HG03097 (cell line): ENCODE results near the gene ZNF248.
"Not testable (repeated sequence)": the region's sequence is repeated elsewhere in the genome, so short reads cannot be mapped to it uniquely, and the experiment has no call there.

Experiments used
- ATAC-seq: cut with Tn5 transposase; IDR thresholded peaks from one replicate; pipeline ENCODE4 v1.9.1; 2021; ENCODE audit not compliant: unreplicated experiment, low FRiP score

Gene ZNF248

GRCh38 chr10:37754538-37755323 lies 102.7 kb downstream of the ZNF248 start:
- no peak for ATAC-seq

- ATAC-seq: no peak
Measured at GRCh38 chr10:37752334-37752875, 105.0 kb downstream of the ZNF248 start.

- no peak for ATAC-seq
Measured at GRCh38 chr10:37748170-37748569, 109.2 kb downstream of the ZNF248 start.

GRCh38 chr10:37747081-37747480 lies 110.3 kb downstream of the ZNF248 start:
- ATAC-seq: no peak

DNA sequence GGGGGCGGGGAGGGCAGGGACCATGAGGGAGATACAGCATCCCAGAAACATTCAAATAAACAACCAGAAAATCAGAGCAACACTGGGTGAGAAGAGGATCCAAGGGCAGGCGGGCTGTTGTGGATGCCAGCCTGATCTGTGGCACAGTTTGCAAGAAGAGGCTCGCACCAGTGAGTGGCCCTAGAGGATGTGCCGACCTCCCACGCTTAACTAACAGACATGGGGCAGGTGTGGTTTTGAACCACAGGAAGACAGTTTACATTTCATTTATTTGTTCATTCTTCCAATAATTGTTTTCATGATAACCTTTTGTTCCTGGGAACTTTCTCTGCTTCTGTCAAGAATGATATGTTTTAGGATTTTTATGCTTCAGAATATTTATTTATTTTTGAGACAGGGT lies 115.6 kb downstream of the ZNF248 start:
- ATAC-seq: no peak

DNA sequence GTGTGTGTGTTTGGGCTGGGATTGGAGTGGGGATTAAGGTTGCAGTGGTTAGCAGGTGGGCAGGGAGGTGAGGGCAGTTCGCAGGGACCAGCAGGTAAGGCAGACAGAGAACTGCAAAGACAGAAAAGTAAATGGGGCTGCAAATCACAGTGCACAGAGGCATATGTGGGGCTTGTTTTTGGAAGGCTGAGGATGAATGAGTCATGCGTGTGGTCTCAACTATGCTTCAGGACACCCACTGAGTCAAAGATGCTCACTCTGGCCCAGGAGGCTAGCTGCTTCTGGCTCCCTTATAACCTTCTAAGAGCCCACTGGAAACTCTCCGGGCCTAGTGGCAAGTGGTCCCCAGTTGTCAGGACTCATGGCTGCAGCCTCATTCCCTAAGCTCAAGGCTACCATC lies 118.2 kb downstream of the ZNF248 start:
- ATAC-seq: no peak

- not testable (repeated sequence) for ATAC-seq
Measured at GRCh38 chr10:37738241-37738640, 119.2 kb downstream of the ZNF248 start.

GRCh38 chr10:37737336-37737735 lies 120.1 kb downstream of the ZNF248 start:
- ATAC-seq: no peak

DNA sequence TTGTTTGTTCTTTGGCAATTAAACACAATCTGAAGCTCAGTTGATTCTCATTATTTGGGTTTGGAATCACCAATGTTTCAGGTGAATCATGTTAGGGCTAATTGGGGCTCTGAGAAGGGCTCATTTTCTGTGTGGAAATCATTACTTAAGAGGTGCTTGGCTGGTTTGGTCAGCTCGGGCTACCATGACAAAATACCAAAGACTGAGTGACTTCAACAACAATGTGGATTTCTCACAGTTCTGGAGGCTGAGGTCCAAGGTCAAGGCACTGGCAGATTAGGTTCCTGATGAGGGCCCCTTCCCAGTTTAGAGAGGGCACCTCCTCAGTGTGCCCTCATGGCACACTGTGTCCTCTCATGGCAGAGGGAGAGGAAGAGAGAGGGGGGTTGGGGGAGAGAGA lies 121.3 kb downstream of the ZNF248 start:
- no peak for ATAC-seq

DNA sequence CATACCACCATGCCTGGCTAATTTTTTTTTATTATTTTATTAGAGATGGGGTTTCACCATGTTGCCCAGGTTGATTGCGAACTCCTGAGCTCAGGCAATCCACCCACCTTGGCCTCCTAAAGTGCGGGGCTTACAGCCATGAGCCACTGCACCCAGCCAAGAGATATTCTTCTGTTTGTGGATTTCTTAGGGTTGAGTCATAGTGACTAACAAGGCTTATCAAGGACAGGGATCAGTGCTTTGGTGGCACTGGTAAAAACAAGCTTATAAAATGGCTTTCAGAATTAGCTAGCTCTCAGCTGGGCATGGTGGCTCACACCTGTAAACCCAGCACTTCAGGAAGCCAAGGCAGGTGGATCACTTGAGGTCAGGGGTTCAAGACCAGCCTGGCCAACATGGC lies 122.4 kb downstream of the ZNF248 start:
- no peak for ATAC-seq
